PC-3 (cell line): ENCODE data around the gene CENPVL3.
"Not testable (repeated sequence)": the region's sequence is repeated elsewhere in the genome, so short reads cannot be mapped to it uniquely, and the experiment has no call there.

Experiments
- EZH2 ChIP-seq: fragments of 300-600 bp; sonication (generic); IDR thresholded peaks from one replicate; pipeline ENCODE4 v1.6.1; 2017; ENCODE audit warnings: antibody characterized with exemption, mild to moderate bottlenecking, low read length; ENCODE audit not compliant: unreplicated experiment
- EZH2phosphoT487 ChIP-seq: fragments of 300-600 bp; sonication (generic); IDR thresholded peaks from 2 replicates; pipeline ENCODE4 v1.6.1; 2018; ENCODE audit warnings: mild to moderate bottlenecking, antibody characterized with exemption, low read length, borderline replicate concordance
- TF ChIP-seq, protein P1 (sequence below): fragments of 300-600 bp; sonication (generic); conservative IDR thresholded peaks from 2 replicates; pipeline ENCODE4 v1.5.1; 2017; ENCODE audit warnings: antibody characterized with exemption, low read depth, mild to moderate bottlenecking, low read length

DNA sequence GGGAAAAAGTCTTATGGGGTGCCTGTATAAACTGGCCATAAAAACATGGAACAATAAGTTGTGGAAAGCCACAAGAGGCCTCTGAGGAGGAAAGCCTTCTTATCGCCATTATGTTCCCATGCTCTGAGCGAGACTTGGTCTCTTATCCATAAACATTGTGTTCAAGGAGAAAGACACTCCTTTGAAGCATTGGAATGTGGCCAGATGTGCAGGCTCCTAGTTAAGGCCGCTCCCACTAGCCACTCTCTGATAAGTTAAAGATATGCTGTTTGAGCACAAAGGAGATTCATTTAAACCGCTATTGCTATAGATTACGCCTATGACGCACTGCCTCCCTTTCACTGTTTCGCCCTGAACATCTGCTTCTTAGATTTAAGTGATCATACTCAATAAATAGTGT lies 17.8 kb upstream of the CENPVL3 start:
- TF ChIP-seq, protein P1, sequence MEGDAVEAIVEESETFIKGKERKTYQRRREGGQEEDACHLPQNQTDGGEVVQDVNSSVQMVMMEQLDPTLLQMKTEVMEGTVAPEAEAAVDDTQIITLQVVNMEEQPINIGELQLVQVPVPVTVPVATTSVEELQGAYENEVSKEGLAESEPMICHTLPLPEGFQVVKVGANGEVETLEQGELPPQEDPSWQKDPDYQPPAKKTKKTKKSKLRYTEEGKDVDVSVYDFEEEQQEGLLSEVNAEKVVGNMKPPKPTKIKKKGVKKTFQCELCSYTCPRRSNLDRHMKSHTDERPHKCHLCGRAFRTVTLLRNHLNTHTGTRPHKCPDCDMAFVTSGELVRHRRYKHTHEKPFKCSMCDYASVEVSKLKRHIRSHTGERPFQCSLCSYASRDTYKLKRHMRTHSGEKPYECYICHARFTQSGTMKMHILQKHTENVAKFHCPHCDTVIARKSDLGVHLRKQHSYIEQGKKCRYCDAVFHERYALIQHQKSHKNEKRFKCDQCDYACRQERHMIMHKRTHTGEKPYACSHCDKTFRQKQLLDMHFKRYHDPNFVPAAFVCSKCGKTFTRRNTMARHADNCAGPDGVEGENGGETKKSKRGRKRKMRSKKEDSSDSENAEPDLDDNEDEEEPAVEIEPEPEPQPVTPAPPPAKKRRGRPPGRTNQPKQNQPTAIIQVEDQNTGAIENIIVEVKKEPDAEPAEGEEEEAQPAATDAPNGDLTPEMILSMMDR = not testable (repeated sequence)
- not testable (repeated sequence) for TF ChIP-seq EZH2, EZH2phosphoT487
